ENCODE data around the gene PSMG3.

The PSMG3 gene

GRCh38 chr7:1525409-1525808 is 44.4 kb downstream of the PSMG3 start:
- Histone ChIP-seq H4K20me1 (ENCODE audit: insufficient read depth) (no peaks in the 10 kb centered on the region), H3K4me3 (IDR thresholded peaks at IDR 0.05; ENCODE audit: insufficient read depth, low read depth, low read length) (no peak overlapping the region), H3K27ac (no peak overlapping the region), H3K4me1 (ENCODE audit: low read depth, poor library complexity, severe bottlenecking) (no peaks in the 10 kb centered on the region), H3K4me2 (no peak overlapping the region), H3K79me2 (ENCODE audit: insufficient read depth, low read depth) (no peaks in the 10 kb centered on the region), H2AFZ (ENCODE audit: low read depth) (no peak overlapping the region), H3K36me3 (ENCODE audit: insufficient read depth) (no peaks in the 10 kb centered on the region), H3K9ac (no peak overlapping the region), H3K27me3 (ENCODE audit: insufficient read depth, low read depth) (peaks cover 77% of the 10 kb centered on the region)
- no peak for TF ChIP-seq CTCF (conservative IDR thresholded peaks at IDR 0.05; ENCODE audit: low read depth, low read length)

GRCh38 chr7:1523844-1524243 is 46.0 kb downstream of the PSMG3 start:
- H4K20me1 ChIP-seq (ENCODE audit: insufficient read depth) = no peaks in the 10 kb centered on the region
- H3K27me3 ChIP-seq (ENCODE audit: insufficient read depth, low read depth) = peaks cover 80% of the 10 kb centered on the region
- no peak for TF ChIP-seq CTCF (conservative IDR thresholded peaks at IDR 0.05; ENCODE audit: low read depth, low read length)
- H3K36me3 ChIP-seq (ENCODE audit: insufficient read depth) = no peaks in the 10 kb centered on the region
- H3K4me2 ChIP-seq = no peak overlapping the region
- no peak overlapping the region for H3K9ac ChIP-seq
- no peak overlapping the region for H3K4me3 ChIP-seq (IDR thresholded peaks at IDR 0.05; ENCODE audit: insufficient read depth, low read depth, low read length)
- no peak overlapping the region for H3K27ac ChIP-seq
- no peaks in the 10 kb centered on the region for H3K4me1 ChIP-seq (ENCODE audit: low read depth, poor library complexity, severe bottlenecking)
- H3K79me2 ChIP-seq (ENCODE audit: insufficient read depth, low read depth) = no peaks in the 10 kb centered on the region
- no peak overlapping the region for H2AFZ ChIP-seq (ENCODE audit: low read depth)

- no peak for TF ChIP-seq CTCF (conservative IDR thresholded peaks at IDR 0.05; ENCODE audit: low read depth, low read length)
- peaks cover 79% of the 10 kb centered on the region for H3K27me3 ChIP-seq (ENCODE audit: insufficient read depth, low read depth)
- H3K27ac ChIP-seq = no peak overlapping the region
- H3K4me2 ChIP-seq = no peak overlapping the region
- no peaks in the 10 kb centered on the region for H3K4me1 ChIP-seq (ENCODE audit: low read depth, poor library complexity, severe bottlenecking)
- no peaks in the 10 kb centered on the region for H3K36me3 ChIP-seq (ENCODE audit: insufficient read depth)
- no peaks in the 10 kb centered on the region for H4K20me1 ChIP-seq (ENCODE audit: insufficient read depth)
- no peak overlapping the region for H3K9ac ChIP-seq
- H3K4me3 ChIP-seq (IDR thresholded peaks at IDR 0.05; ENCODE audit: insufficient read depth, low read depth, low read length) = no peak overlapping the region
- no peak overlapping the region for H2AFZ ChIP-seq (ENCODE audit: low read depth)
- no peaks in the 10 kb centered on the region for H3K79me2 ChIP-seq (ENCODE audit: insufficient read depth, low read depth)
Measured at GRCh38 chr7:1523208-1523607, 46.6 kb downstream of the PSMG3 start.

GRCh38 chr7:1521456-1521855 is 48.4 kb downstream of the PSMG3 start:
- no peak overlapping the region for H3K9ac ChIP-seq
- H2AFZ ChIP-seq (ENCODE audit: low read depth) = no peak overlapping the region
- no peaks in the 10 kb centered on the region for H3K4me1 ChIP-seq (ENCODE audit: low read depth, poor library complexity, severe bottlenecking)
- no peak overlapping the region for H3K27ac ChIP-seq
- H3K79me2 ChIP-seq (ENCODE audit: insufficient read depth, low read depth) = no peaks in the 10 kb centered on the region
- H4K20me1 ChIP-seq (ENCODE audit: insufficient read depth) = no peaks in the 10 kb centered on the region
- no peak overlapping the region for H3K4me2 ChIP-seq
- no peak for TF ChIP-seq CTCF (conservative IDR thresholded peaks at IDR 0.05; ENCODE audit: low read depth, low read length)
- H3K4me3 ChIP-seq (IDR thresholded peaks at IDR 0.05; ENCODE audit: insufficient read depth, low read depth, low read length) = no peak overlapping the region
- H3K36me3 ChIP-seq (ENCODE audit: insufficient read depth) = no peaks in the 10 kb centered on the region
- H3K27me3 ChIP-seq (ENCODE audit: insufficient read depth, low read depth) = peaks cover 69% of the 10 kb centered on the region
